Liver (tissue), 3 donors: ENCODE measurements around the gene SMTNL2.

ENCODE experiments used
- CTCF ChIP-seq: fragments of 150-350 bp; IDR thresholded peaks from 2 replicates; pipeline ENCODE4 v1.5.1; 2017; ENCODE audit warnings: improper control_type of control experiment, low read depth, low read length; ENCODE audit not compliant: missing input control
- GABPA ChIP-seq, 2 donors: IDR thresholded peaks in 1 of 2; conservative IDR thresholded peaks in 1 of 2; 2 replicates each; pipeline ENCODE4 v1.6.1; 2016; ENCODE audit warnings: antibody characterized with exemption in 2 of 2, mild to moderate bottlenecking in 1 of 2, moderate library complexity in 1 of 2
- JUND ChIP-seq, 2 donors: IDR thresholded peaks; 2 replicates each; pipeline ENCODE4 v1.6.1; 2016; ENCODE audit warnings: antibody characterized with exemption in 2 of 2
- RAD21 ChIP-seq, 2 donors: IDR thresholded peaks; 2 replicates each; pipeline ENCODE4 v1.6.1; 2016; ENCODE audit warnings: antibody characterized with exemption in 2 of 2, mild to moderate bottlenecking in 2 of 2
- REST ChIP-seq: IDR thresholded peaks from 2 replicates; pipeline ENCODE4 v1.6.1; 2016; ENCODE audit warnings: antibody characterized with exemption, mild to moderate bottlenecking
- YY1 ChIP-seq: IDR thresholded peaks from 2 replicates; pipeline ENCODE4 v1.6.1; 2016; ENCODE audit warnings: antibody characterized with exemption, mild to moderate bottlenecking
- TF ChIP-seq, protein P1 (sequence below): IDR thresholded peaks from 2 replicates; pipeline ENCODE4 v1.6.1; 2016; ENCODE audit warnings: antibody characterized with exemption
- donor health status: healthy.
- donor health status: healthy.

DNA sequence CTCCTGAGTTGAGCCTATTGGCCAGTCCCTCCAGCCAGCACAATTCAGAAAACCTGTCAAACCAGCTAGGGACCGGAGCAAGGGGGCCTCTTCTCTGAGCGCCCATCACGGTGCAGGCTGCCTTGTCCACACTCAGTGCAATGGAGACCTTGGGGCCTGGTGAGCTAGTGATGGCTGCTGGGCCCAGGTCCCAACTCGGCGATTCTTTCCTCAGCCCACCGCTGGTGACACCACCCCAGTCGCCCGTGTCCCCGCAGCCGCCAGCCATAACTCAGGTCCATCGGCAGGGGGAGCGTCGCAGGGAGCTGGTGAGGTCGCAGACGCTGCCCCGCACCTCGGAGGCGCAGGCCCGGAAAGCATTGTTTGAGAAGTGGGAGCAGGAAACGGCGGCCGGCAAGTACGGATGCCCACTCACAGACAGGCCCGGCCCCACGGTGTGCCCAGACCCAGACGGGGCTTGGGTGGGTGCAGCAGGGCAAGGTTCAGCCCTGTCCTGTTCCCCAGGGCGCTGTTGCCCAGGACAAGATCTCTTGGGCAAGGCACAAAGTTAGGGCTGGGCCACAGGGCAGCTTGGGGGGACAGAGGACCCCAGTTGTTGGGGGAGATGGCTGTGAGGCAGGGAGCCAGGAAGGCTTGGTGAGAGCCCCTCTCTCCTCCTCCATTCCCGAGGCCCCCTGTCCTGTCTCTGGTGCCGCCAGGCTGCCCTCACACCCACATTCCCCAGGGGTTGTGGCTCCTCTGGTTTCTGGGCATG is 10.8 kb downstream of the SMTNL2 start:
- TF ChIP-seq YY1: no peak
- TF ChIP-seq CTCF: peak; percentile 32
- TF ChIP-seq REST: no peak
- no peak for TF ChIP-seq GABPA (IDR thresholded peaks at IDR 0.05 in 1 of 2, conservative IDR thresholded peaks at IDR 0.05 in 1 of 2)
- TF ChIP-seq RAD21 (IDR thresholded peaks at IDR 0.05): peak in 1 of 2 donors; percentile 68
- no peak for TF ChIP-seq JUND (IDR thresholded peaks at IDR 0.05)
- TF ChIP-seq, protein P1, sequence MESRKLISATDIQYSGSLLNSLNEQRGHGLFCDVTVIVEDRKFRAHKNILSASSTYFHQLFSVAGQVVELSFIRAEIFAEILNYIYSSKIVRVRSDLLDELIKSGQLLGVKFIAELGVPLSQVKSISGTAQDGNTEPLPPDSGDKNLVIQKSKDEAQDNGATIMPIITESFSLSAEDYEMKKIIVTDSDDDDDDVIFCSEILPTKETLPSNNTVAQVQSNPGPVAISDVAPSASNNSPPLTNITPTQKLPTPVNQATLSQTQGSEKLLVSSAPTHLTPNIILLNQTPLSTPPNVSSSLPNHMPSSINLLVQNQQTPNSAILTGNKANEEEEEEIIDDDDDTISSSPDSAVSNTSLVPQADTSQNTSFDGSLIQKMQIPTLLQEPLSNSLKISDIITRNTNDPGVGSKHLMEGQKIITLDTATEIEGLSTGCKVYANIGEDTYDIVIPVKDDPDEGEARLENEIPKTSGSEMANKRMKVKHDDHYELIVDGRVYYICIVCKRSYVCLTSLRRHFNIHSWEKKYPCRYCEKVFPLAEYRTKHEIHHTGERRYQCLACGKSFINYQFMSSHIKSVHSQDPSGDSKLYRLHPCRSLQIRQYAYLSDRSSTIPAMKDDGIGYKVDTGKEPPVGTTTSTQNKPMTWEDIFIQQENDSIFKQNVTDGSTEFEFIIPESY: no peak
